HG03442 (cell line): ENCODE data around the gene RNF6.

Source experiments
- ATAC-seq: cut with Tn5 transposase; IDR thresholded peaks from one replicate; pipeline ENCODE4 v1.9.1; 2021; ENCODE audit warnings: mild to moderate bottlenecking, moderate library complexity; ENCODE audit not compliant: unreplicated experiment

RNF6 gene

DNA sequence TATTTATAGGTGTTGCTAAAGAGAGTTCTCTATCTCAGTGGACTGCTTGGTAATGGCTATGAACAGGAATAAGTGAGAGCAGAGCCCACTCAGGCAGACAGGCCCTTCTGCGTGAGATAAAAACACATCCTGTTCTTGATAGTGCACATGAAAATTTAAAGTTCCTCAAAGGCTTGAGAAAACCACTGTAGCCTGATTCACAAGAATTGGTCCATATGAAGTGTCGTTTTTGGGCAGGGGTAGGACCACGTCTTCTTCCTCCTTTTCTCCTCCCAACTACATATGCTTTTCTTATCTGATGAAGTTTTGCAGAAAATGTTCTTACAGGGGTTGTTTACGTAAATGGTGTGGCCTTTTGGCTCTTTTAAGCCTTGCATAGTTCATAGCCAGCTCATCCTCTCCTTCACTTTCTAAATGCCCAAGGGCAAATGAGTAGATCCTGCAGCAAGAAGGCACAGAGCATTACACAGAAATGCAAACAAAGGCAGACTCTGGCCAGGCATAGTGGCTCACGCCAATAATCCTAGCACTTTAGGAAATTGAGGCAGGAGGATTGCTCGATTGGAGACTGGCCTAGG, 53.8 kb downstream of the RNF6 start:
- ATAC-seq: no peak

- no peak for ATAC-seq
Observed at GRCh38 chr13:26163812-26164211, 58.3 kb downstream of the RNF6 start.
